ENCODE data around the gene SMURF2.

SMURF2 gene

GRCh38 chr17:64635647-64636305, 26.3 kb downstream of the SMURF2 start:
- H3K4me3 ChIP-seq (ENCODE audit: low read length) = no peak overlapping the region
- TF ChIP-seq, protein P1, sequence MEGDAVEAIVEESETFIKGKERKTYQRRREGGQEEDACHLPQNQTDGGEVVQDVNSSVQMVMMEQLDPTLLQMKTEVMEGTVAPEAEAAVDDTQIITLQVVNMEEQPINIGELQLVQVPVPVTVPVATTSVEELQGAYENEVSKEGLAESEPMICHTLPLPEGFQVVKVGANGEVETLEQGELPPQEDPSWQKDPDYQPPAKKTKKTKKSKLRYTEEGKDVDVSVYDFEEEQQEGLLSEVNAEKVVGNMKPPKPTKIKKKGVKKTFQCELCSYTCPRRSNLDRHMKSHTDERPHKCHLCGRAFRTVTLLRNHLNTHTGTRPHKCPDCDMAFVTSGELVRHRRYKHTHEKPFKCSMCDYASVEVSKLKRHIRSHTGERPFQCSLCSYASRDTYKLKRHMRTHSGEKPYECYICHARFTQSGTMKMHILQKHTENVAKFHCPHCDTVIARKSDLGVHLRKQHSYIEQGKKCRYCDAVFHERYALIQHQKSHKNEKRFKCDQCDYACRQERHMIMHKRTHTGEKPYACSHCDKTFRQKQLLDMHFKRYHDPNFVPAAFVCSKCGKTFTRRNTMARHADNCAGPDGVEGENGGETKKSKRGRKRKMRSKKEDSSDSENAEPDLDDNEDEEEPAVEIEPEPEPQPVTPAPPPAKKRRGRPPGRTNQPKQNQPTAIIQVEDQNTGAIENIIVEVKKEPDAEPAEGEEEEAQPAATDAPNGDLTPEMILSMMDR (conservative IDR thresholded peaks at IDR 0.05; ENCODE audit: low read depth, low read length) = no peak
- DNase-seq (ENCODE audit: low read depth) = no peak

DNA sequence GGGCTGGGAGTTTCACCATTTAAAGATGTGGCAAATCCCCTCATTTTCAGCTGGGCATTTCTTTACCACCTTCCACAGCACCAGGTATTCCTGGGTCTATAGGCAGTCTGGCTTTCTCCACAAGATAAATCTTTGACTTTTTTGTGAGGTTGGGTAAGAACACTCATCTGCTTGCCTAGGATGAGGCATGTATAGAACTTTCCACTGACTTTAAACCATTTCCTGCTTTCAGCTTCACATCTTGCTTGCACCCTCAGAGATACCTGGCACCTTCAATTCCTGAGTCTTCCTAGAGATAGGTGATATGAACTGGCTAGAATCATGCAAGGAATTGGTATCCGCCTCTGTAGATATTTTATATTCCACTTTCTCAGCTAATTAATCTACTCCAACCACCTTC, 27.9 kb downstream of the SMURF2 start:
- TF ChIP-seq, protein P1 (conservative IDR thresholded peaks at IDR 0.05; ENCODE audit: low read depth, low read length) = no peak
- DNase-seq (ENCODE audit: low read depth) = no peak
- no peak overlapping the region for H3K4me3 ChIP-seq (ENCODE audit: low read length)

DNA sequence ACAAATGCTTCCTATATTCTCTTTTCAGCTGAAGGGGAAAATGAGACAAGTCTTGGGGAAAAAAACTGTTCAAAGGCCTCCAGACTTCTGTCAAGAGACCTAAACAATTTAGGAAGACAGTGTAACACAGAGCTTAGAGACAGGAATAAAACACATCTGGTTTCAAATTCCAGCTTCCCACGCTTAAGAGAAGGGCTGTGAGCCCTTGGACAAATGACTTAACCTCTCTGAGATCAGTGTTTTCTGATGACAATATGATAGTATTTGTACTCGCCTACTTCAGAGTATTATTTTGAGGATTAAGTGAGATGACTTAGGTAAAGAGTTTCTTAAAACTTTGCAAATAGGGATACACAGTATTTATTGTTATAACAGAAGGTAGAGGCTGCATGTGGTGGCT, 29.5 kb downstream of the SMURF2 start:
- no peak overlapping the region for H3K4me3 ChIP-seq (ENCODE audit: low read length)
- DNase-seq (ENCODE audit: low read depth) = no peak
- TF ChIP-seq, protein P1 (conservative IDR thresholded peaks at IDR 0.05; ENCODE audit: low read depth, low read length) = no peak

DNA sequence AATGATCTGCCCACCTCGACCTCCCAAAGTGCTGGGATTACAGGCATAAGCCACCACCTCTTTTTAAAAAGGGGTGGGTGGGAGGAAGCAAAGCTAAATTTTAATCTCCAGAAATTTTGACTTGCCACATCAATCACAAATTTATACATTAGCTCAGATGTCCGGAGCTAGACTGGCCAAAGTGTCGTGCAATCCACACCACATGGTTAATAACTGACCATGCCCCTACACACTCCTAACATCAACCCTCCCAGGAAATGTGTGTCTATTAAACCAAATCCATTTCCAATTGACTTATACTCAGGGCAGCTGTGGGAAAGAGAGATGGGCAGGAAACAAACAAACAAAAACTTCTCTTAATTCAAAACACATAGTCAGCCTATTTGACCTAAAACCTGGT, 29.9 kb downstream of the SMURF2 start:
- no peak overlapping the region for H3K4me3 ChIP-seq (ENCODE audit: low read length)
- TF ChIP-seq, protein P1 (conservative IDR thresholded peaks at IDR 0.05; ENCODE audit: low read depth, low read length) = no peak
- no peak for DNase-seq (ENCODE audit: low read depth)

GRCh38 chr17:64630309-64631223, 31.5 kb downstream of the SMURF2 start:
- TF ChIP-seq, protein P1 (conservative IDR thresholded peaks at IDR 0.05; ENCODE audit: low read depth, low read length) = no peak
- H3K4me3 ChIP-seq (ENCODE audit: low read length) = no peak overlapping the region
- no peak for DNase-seq (ENCODE audit: low read depth)

DNA sequence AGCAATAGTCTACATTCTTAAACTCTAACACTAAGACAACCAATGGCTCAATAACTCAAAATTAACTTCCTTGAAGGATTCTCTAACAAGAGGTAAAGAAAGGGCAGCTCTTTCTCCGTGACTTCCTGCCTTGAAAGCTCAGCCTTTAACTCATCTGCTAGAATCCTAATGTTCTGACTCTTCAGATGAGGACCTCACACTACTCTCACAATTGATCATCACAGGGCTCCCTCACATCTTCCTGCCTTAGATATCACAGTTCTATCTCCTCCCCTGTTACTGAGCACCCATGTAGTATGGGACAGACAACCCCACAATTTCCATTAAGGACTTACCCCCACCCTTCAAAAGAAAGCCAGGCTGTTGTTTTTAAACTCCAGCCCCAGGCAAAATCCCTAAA, 33.5 kb downstream of the SMURF2 start:
- DNase-seq (ENCODE audit: low read depth) = no peak

More for the DNA sequence above, 33.5 kb downstream of the SMURF2 start:
- no peak overlapping the region for H3K4me3 ChIP-seq (ENCODE audit: low read length)
- TF ChIP-seq, protein P1 (conservative IDR thresholded peaks at IDR 0.05; ENCODE audit: low read depth, low read length) = no peak

Measured in retinal pigment epithelial cell (primary cell).